GM19395 (cell line): ENCODE measurements around the gene ACAA1.
A peak's percentile ranks its signal among the peaks of the same experiment; 100 is the strongest.
"Not testable (repeated sequence)": the region's sequence is repeated elsewhere in the genome, so short reads cannot be mapped to it uniquely, and the experiment has no call there.

Experiments
- ATAC-seq: cut with Tn5 transposase; IDR thresholded peaks from one replicate; pipeline ENCODE4 v1.9.1; 2021; ENCODE audit warnings: mild to moderate bottlenecking, moderate library complexity; ENCODE audit not compliant: unreplicated experiment

ACAA1 gene, protein sequence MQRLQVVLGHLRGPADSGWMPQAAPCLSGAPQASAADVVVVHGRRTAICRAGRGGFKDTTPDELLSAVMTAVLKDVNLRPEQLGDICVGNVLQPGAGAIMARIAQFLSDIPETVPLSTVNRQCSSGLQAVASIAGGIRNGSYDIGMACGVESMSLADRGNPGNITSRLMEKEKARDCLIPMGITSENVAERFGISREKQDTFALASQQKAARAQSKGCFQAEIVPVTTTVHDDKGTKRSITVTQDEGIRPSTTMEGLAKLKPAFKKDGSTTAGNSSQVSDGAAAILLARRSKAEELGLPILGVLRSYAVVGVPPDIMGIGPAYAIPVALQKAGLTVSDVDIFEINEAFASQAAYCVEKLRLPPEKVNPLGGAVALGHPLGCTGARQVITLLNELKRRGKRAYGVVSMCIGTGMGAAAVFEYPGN

DNA sequence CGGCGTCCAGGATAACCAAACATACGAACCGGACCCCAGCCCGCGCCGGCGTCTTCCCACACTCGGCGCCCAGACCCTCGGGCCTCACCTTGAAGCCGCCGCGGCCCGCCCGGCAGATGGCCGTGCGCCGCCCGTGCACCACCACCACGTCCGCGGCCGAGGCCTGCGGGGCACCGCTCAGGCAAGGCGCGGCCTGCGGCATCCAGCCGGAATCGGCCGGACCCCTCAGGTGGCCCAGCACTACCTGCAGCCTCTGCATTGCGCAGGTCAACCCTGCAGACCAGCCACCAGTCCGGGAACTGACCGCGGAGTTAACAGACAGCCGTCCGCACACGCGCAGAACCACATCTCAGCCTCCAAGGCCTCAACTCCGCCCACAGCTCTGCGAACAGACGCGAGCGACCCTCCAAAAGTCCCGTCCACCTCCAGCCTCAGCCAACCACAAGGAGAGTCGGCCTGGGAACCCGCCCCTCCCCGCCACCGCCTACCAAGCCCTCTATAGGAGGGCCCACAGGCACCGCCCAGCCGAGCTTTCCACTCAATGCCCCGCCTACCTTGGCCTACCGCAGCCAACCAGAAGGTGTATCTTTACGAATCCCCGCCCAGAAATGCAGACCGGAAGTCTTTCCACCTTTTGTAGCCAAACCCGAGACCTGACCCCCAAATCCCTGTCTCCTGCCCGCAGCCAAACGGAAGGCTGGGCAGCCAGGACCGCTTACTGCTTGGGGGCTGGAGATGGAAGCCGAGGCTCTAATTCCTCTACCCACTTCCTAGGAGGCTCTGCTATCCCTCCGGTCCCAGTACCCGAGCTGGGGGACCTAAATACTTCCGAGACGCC is at the start of gene ACAA1:
Gene ACAA1, minus strand, starts transcription at position 351 of the 838 bp plus-strand sequence. Its CDS starts 92 bp downstream, at position 259.
- ATAC-seq = peak; percentile 87

DNA sequence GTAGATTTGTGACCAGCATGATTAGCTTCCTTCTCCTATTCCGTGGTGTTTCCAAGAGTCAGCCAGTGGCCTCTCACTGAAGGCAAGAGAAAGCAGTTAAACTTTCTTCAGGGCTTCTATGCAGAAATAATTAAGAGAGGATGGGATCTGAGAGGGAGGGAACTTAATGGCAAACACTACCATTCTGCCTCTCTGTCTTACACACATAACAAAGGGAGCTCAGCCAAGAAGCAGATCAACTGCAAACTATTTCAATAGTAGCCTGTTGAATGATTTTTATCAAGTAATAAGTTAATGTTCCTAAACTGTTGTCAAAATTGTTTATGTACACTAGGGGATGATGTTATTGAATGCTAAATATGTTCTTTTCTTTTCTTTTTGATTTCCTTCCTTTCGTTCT is 40.3 kb upstream of the ACAA1 start:
- ATAC-seq = no peak

- peak; percentile 60 for ATAC-seq
These were observed 37.0 kb upstream of the ACAA1 start for GRCh38 chr3:38173834-38174418.

GRCh38 chr3:38171622-38172021 is 34.7 kb upstream of the ACAA1 start:
- no peak for ATAC-seq

DNA sequence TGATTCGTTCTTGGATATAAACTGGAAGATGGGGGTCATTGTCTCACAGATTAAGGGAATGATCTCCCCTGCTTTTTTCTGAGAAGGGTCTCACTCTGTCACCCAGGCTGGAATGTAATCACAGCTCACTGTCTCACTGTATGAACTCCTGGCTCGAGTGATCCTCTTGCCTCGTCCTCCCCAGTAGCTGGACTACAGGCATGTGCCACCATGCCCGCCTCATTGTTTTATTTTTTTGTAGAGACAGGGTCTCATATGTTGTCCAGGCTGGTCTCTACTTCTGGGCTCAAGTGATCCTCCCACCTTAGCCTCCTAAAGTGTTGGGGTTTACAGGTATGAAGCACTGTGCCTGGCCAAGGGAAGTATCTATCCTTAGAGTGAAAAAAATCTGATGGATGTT is 33.8 kb upstream of the ACAA1 start:
- no peak for ATAC-seq

- ATAC-seq = no peak
These were observed 32.0 kb upstream of the ACAA1 start for GRCh38 chr3:38169027-38169317.

DNA sequence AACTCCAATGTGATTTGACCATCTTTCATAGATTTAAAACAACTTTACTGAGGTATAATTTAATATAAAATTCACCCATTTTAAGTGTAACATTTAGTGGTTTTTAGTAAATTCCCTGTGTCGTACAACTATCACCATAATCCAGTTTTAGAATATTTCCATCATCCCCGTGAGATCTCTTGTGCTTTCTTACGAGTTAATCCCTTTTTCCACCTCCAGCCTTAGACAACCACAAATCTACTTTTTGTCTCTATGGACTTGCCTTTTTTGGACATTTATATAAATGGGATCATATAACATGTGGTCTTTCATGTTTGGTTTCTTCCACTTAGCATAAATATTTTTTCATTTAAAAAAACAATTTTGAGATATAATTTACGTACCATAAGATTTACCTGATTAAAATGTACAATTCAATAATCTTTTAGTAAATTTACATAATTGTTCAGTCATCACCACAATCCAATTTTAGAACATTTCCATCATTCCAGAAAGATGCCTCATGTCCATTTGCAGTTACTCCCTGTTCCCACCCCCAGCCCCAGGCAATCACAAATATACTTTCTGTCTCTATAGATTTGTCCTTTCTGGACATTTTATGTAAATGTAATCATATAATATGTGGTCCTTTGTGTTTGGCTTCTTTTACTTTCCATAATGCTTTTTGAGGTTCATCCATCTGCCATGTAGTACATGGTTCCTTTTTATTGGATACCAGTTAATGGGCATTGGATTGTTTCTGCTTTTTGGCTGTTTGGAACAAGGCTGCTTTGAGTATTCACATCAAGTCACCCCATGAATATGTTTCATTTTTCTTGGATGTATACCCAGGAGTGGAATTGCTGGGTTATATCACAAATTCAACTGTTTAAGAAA is 31.5 kb upstream of the ACAA1 start:
- ATAC-seq = no peak

DNA sequence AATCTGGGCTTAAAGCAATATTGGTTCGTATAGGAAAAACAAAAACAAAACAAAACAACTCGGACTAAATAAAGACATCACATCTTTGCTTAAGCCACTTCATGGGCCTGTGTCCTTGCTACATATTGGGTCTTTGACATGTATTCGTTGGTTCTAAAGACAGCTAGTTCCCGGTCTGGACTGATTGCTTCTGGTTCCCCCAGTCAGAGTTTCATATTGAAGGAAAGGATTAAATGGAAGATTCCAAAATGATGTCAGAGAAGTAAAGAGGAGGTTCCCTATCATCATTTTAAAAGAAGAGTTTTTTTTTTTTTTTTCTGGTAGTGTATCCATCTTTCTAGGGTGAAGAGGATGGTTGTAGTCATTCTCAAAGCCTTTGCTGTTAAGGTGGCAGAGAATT is 30.7 kb upstream of the ACAA1 start:
- no peak for ATAC-seq

- peak; percentile 10 for ATAC-seq
These were observed 28.9 kb upstream of the ACAA1 start for GRCh38 chr3:38165722-38166387.

GRCh38 chr3:38164952-38165721 is 28.2 kb upstream of the ACAA1 start, which contains the start of gene OXSR1:
Gene OXSR1 (plus strand): TSS chr3:38165537. CDS start chr3:38165877, 340 bp downstream.
- ATAC-seq = peak; percentile 96

DNA sequence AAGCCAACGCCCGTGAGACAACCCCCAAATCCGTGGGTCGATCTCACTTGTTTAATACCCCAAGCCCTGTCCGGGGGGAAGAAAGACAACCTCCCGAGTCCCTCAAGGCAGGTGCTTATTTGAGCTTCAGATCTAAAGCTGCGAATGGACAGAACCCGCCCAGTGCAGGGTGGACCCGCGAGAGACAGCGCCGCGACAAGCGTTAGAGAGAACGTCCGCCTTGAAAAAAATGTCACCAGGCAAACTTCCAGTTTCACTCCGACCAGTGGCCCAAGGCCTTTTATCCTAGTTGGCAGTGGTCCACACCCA is 27.7 kb upstream of the ACAA1 start:
- peak; percentile 22 for ATAC-seq

GRCh38 chr3:38163841-38164642 is 27.1 kb upstream of the ACAA1 start:
- ATAC-seq = no peak

DNA sequence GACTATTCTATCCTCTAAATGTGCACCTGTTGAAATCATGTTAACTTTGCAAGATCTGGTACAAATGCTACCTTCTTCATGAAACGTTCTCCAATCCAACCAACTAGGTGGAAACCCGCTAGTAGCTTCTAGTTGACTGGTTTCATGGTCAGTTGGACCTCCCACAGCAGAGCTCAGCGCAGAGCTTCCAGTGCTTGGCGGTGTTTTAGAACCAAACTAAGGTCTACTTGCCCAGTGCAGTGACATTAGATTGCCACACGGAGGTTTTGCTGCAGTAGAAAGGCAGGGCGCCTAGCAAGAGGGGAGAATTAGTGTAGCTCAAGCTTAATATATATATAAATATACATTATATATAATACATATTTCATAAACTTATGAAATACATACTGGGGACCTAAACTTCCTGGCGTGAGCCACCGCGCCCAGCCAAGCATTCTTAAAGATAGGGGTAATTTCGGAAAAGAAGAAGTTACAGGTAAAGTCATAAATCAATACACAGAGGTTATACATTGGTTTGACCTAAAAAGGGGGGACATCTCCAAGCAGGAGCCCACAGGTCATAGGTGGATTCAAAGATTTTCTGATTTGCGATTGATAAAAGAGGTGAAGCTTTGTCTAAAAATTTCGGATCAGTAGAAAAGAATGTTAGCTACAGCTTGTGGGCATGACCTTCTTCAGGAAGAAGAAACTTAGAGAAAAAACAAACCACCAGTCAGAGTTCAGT is 26.4 kb upstream of the ACAA1 start:
- ATAC-seq = no peak

- ATAC-seq = not testable (repeated sequence)
These were observed 23.8 kb upstream of the ACAA1 start for GRCh38 chr3:38160704-38161103.

- no peak for ATAC-seq
These were observed 21.5 kb upstream of the ACAA1 start for GRCh38 chr3:38158472-38158871.

- no peak for ATAC-seq
These were observed 20.7 kb upstream of the ACAA1 start for GRCh38 chr3:38157595-38157994.

GRCh38 chr3:38157117-38157516 is 20.2 kb upstream of the ACAA1 start:
- no peak for ATAC-seq

GRCh38 chr3:38155825-38156224 is 18.9 kb upstream of the ACAA1 start:
- no peak for ATAC-seq
